Heart left ventricle (tissue), 13 donors: Measurements from ENCODE around the gene CD7.

Experiments used
- POLR2A ChIP-seq, 2 donors: fragments of 450-650 bp; IDR thresholded peaks; one replicate each; pipeline ENCODE4 v1.6.1; 2017; ENCODE audit warnings: antibody characterized with exemption in 2 of 2, mild to moderate bottlenecking in 2 of 2, moderate library complexity in 2 of 2
- TF ChIP-seq, protein P1 (sequence below), 12 donors: fragments of 200-600 bp; sonication (generic) in 4 of 12; IDR thresholded peaks; one replicate each; pipeline versions ENCODE4 v1.5.0 to v1.8.0; 2018 to 2022; ENCODE audit warnings: antibody characterized with exemption in 12 of 12, mild to moderate bottlenecking in 5 of 12
- donor health status: ischemic (EF 13 %, LVEDD 7.1; RV severe dilation, severe dysfunction).
- donor health status: DM: no; HTN: yes; CAD: no.
- donor health status: DM: no; HTN: no; CAD: no.
- donor health status: ischemic (EF 25% LVEDD 6.9; RV normal size, moderate dysfunction).
- donor health status: ischemic (EF 25% LVEDD 5.7; RV mildly dilated, moderate dysfunction).
- donor health status: ischemic (EF 35%, LVEDD 5.7; RV mildly dilated, moderate dysfunction).
- donor health status: nonischemic (EF 11% LVEDD 7.7; RV severe dilation, severe dysfunction).
- donor health status: DM: yes; HTN: yes; CAD: no.
- donor health status: PGD.
- donor health status: ischemic (EF 29% LVEDD 5.4; RV normal size, mild dysfunction).
- donor health status: nonischemic (EF 23%, LVEDD 6.1; RV moderate dilation, normal function).

DNA sequence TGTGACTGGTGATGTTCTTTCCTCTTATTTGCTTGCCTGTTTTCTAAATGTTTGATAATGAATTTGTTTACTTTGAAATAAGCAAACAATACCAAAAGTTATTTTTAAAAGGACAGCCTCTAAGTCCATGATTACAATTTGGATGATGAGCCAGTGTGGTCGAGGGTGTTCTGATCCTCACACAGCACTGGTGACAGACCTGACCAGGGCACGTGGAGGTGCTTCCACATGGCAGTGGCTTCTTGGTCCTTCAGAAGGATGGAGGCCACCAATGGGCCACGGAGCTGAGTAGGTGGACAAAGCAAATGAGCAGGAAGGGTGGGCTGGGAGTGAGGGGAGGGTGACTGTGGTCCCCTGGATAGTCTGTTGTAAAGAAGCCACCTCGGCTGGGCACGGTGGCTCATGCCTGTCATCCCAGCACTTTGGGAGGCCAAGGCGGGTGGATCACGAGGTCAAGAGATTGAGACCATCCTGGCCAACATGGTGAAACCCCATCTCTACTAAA is 37.4 kb upstream of the CD7 start:
- TF ChIP-seq, protein P1, sequence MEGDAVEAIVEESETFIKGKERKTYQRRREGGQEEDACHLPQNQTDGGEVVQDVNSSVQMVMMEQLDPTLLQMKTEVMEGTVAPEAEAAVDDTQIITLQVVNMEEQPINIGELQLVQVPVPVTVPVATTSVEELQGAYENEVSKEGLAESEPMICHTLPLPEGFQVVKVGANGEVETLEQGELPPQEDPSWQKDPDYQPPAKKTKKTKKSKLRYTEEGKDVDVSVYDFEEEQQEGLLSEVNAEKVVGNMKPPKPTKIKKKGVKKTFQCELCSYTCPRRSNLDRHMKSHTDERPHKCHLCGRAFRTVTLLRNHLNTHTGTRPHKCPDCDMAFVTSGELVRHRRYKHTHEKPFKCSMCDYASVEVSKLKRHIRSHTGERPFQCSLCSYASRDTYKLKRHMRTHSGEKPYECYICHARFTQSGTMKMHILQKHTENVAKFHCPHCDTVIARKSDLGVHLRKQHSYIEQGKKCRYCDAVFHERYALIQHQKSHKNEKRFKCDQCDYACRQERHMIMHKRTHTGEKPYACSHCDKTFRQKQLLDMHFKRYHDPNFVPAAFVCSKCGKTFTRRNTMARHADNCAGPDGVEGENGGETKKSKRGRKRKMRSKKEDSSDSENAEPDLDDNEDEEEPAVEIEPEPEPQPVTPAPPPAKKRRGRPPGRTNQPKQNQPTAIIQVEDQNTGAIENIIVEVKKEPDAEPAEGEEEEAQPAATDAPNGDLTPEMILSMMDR (IDR thresholded peaks at IDR 0.05): no peak
- TF ChIP-seq POLR2A (IDR thresholded peaks at IDR 0.05): no peak
